Effector CD4-positive, alpha-beta T cell (primary cell): Measurements from ENCODE around the gene EZH1.

Experiments used
- DNase-seq: peaks from one replicate; pipeline ENCODE4 v3.0.0-alpha.2; 2020
- total RNA-seq: gene quantifications from one replicate; lab custom pipeline; 2026; lab: John Stamatoyannopoulos, UW

The EZH1 gene
- total RNA-seq = 110 reads per million, percentile 84 among the genes with 10 or more reads in this experiment

- DNase-seq = peak; percentile 87
These were observed at the start of gene EZH1 for GRCh38 chr17:42744806-42745617. TSS of gene EZH1 (minus strand) at chr17:42745040. CDS start at chr17:42728941, 16,099 bp downstream.

GRCh38 chr17:42792545-42792944 lies 47.7 kb upstream of the EZH1 start:
- DNase-seq = no peak

GRCh38 chr17:42791948-42792347 lies 47.1 kb upstream of the EZH1 start:
- DNase-seq = no peak

GRCh38 chr17:42787266-42787665 lies 42.4 kb upstream of the EZH1 start:
- DNase-seq = no peak

GRCh38 chr17:42784811-42785592 lies 40.2 kb upstream of the EZH1 start:
- no peak for DNase-seq

GRCh38 chr17:42784409-42784808 lies 39.6 kb upstream of the EZH1 start:
- DNase-seq = no peak

GRCh38 chr17:42783791-42784138 lies 38.9 kb upstream of the EZH1 start:
- no peak for DNase-seq

GRCh38 chr17:42783062-42783790 lies 38.4 kb upstream of the EZH1 start:
- DNase-seq = no peak

GRCh38 chr17:42782166-42783061 lies 37.6 kb upstream of the EZH1 start:
- no peak for DNase-seq

- no peak for DNase-seq
These were observed 36.9 kb upstream of the EZH1 start for GRCh38 chr17:42781639-42782165.

- no peak for DNase-seq
These were observed 36.2 kb upstream of the EZH1 start for GRCh38 chr17:42780851-42781638.

- no peak for DNase-seq
These were observed 35.4 kb upstream of the EZH1 start, which contains the start of gene WNK4 for GRCh38 chr17:42779936-42780850. TSS of gene WNK4 (plus strand) at chr17:42780610. CDS start at chr17:42780699, 89 bp downstream.

GRCh38 chr17:42779304-42779935 lies 34.6 kb upstream of the EZH1 start:
- DNase-seq = no peak

- no peak for DNase-seq
These were observed 33.7 kb upstream of the EZH1 start for GRCh38 chr17:42778570-42778969.

GRCh38 chr17:42775534-42776098 lies 30.8 kb upstream of the EZH1 start:
- DNase-seq = no peak

GRCh38 chr17:42774066-42774745 lies 29.4 kb upstream of the EZH1 start:
- DNase-seq = no peak

GRCh38 chr17:42773290-42774035 lies 28.6 kb upstream of the EZH1 start, which contains the start of gene VPS25:
TSS of gene VPS25 (plus strand) at chr17:42773449. CDS start at chr17:42773476, 27 bp downstream.
- peak; percentile 61 for DNase-seq

GRCh38 chr17:42772945-42773289 lies 28.1 kb upstream of the EZH1 start:
- DNase-seq = no peak
